GM18502 (cell line): Measurements from ENCODE around the gene TNK2.
"Not testable (repeated sequence)": the region's sequence is repeated elsewhere in the genome, so short reads cannot be mapped to it uniquely, and the experiment has no call there.

ENCODE experiments used
- ATAC-seq: cut with Tn5 transposase; IDR thresholded peaks from one replicate; pipeline ENCODE4 v1.9.1; 2021; ENCODE audit warnings: mild to moderate bottlenecking; ENCODE audit not compliant: unreplicated experiment, poor library complexity

The TNK2 gene

GRCh38 chr3:195907934-195908693 is at the start of gene TNK2:
TSS of gene TNK2 (minus strand) at chr3:195908551. CDS start at chr3:195888588, 19,963 bp downstream.
- peak; percentile 25 for ATAC-seq

GRCh38 chr3:195956577-195956976 is 48.2 kb upstream of the TNK2 start:
- no peak for ATAC-seq

GRCh38 chr3:195955416-195955841 is 47.1 kb upstream of the TNK2 start:
- not testable (repeated sequence) for ATAC-seq

GRCh38 chr3:195954752-195955119 is 46.4 kb upstream of the TNK2 start:
- ATAC-seq: peak; percentile 52

- ATAC-seq: peak; percentile 95
Measured at GRCh38 chr3:195954052-195954751, 45.9 kb upstream of the TNK2 start.

GRCh38 chr3:195952590-195952989 is 44.2 kb upstream of the TNK2 start:
- not testable (repeated sequence) for ATAC-seq

- ATAC-seq: not testable (repeated sequence)
Measured at GRCh38 chr3:195951443-195952177, 43.3 kb upstream of the TNK2 start.

- ATAC-seq: not testable (repeated sequence)
Measured at GRCh38 chr3:195950731-195951130, 42.4 kb upstream of the TNK2 start.

- ATAC-seq: not testable (repeated sequence)
Measured at GRCh38 chr3:195950164-195950563, 41.8 kb upstream of the TNK2 start.

- not testable (repeated sequence) for ATAC-seq
Measured at GRCh38 chr3:195946910-195947699, 38.8 kb upstream of the TNK2 start.

- ATAC-seq: not testable (repeated sequence)
Measured at GRCh38 chr3:195941265-195941815, 33.0 kb upstream of the TNK2 start.

GRCh38 chr3:195940806-195941205 is 32.5 kb upstream of the TNK2 start:
- not testable (repeated sequence) for ATAC-seq

- ATAC-seq: not testable (repeated sequence)
Measured at GRCh38 chr3:195939526-195940470, 31.4 kb upstream of the TNK2 start.

- not testable (repeated sequence) for ATAC-seq
Measured at GRCh38 chr3:195933044-195933430, 24.7 kb upstream of the TNK2 start.

- ATAC-seq: no peak
Measured at GRCh38 chr3:195932418-195933043, 24.2 kb upstream of the TNK2 start.

- no peak for ATAC-seq
Measured at GRCh38 chr3:195931582-195932273, 23.4 kb upstream of the TNK2 start.

- no peak for ATAC-seq
Measured at GRCh38 chr3:195929452-195929851, 21.1 kb upstream of the TNK2 start.

GRCh38 chr3:195921334-195921791 is 13.0 kb upstream of the TNK2 start:
- ATAC-seq: no peak
